HL-60 (cell line): Measurements from ENCODE around the gene TPT1.

ENCODE experiments used
- DNase-seq, 2 experiments: peaks; one replicate each; pipeline ENCODE4 v3.0.0-alpha.2; 2010 to 2020; ENCODE audit warnings: low read depth in 1 of 2, low spot score in 1 of 2
- H3K27ac ChIP-seq: fragments of 250-450 bp; sonication (Bioruptor Pico); replicated peaks from 2 replicates; pipeline ENCODE4 v1.5.1; 2020; ENCODE audit warnings: mild to moderate bottlenecking, moderate library complexity
- H3K27me3 ChIP-seq: fragments of 250-450 bp; sonication (Bioruptor Pico); 2 replicates; pipeline ENCODE4 v1.5.1; 2021; ENCODE audit warnings: mild to moderate bottlenecking, moderate library complexity; ENCODE audit not compliant: insufficient read depth, poor library complexity, severe bottlenecking
- H3K4me3 ChIP-seq: replicated peaks from 2 replicates; pipeline ENCODE4 v1.5.1; 2011; ENCODE audit warnings: mild to moderate bottlenecking, control low read depth, low read length; ENCODE audit not compliant: insufficient read depth
- CTCF ChIP-seq: IDR thresholded peaks from one replicate; pipeline ENCODE4 v1.5.1; 2011; ENCODE audit warnings: low read length, control low read depth, inconsistent platforms; ENCODE audit not compliant: insufficient read depth
- GABPA ChIP-seq: IDR thresholded peaks from 2 replicates; pipeline ENCODE4 v1.6.1; 2012; ENCODE audit warnings: low read depth
- POLR2AphosphoS5 ChIP-seq: IDR thresholded peaks from 2 replicates; pipeline ENCODE4 v1.6.1; 2012; ENCODE audit warnings: low read depth
- REST ChIP-seq: IDR thresholded peaks from 2 replicates; pipeline ENCODE4 v1.6.1; 2012; ENCODE audit warnings: low read depth; ENCODE audit not compliant: insufficient replicate concordance
- SPI1 ChIP-seq: IDR thresholded peaks from 2 replicates; pipeline ENCODE4 v1.6.1; 2012; ENCODE audit warnings: low read depth, mild to moderate bottlenecking, borderline replicate concordance

Gene TPT1

GRCh38 chr13:45364876-45365557 lies 24.0 kb upstream of the TPT1 start:
- no peaks in the 10 kb centered on the region for H3K27me3 ChIP-seq
- TF ChIP-seq CTCF (no peak), POLR2AphosphoS5 (no peak), REST (no peak), SPI1 (no peak), GABPA (no peak)
- H3K4me3 ChIP-seq, result no peak overlapping the region
- H3K27ac ChIP-seq, result no peak overlapping the region
- DNase-seq, result no peak

- no peak for TF ChIP-seq SPI1
- H3K27me3 ChIP-seq, result no peaks in the 10 kb centered on the region
- no peak overlapping the region for H3K27ac ChIP-seq
- no peak overlapping the region for H3K4me3 ChIP-seq
- peak in 1 of 2 experiments; percentile 51 for DNase-seq
These were observed 22.0 kb upstream of the TPT1 start for GRCh38 chr13:45362939-45363338.

- H3K27me3 ChIP-seq, result no peaks in the 10 kb centered on the region
- H3K27ac ChIP-seq, result no peak overlapping the region
- TF ChIP-seq SPI1 (no peak), REST (no peak), CTCF (no peak), POLR2AphosphoS5 (no peak), GABPA (no peak)
- DNase-seq, result no peak
- no peak overlapping the region for H3K4me3 ChIP-seq
These were observed 20.7 kb upstream of the TPT1 start for GRCh38 chr13:45361596-45362206.

GRCh38 chr13:45356966-45357672 lies 16.1 kb upstream of the TPT1 start:
- Histone ChIP-seq H3K4me3 (no peak overlapping the region), H3K27ac (peak overlapping the region; percentile 24), H3K27me3 (no peaks in the 10 kb centered on the region)
- TF ChIP-seq GABPA (0 out of 2 replicates have a peak, but pooled peaks have one; percentile 4), POLR2AphosphoS5 (peak; percentile 72), REST (no peak), CTCF (no peak)
- peak in 1 of 2 experiments; percentile 86 for DNase-seq
